ENCODE data around the gene IGFL1. TPM values are rescaled to one million over a fixed set of nuclear protein-coding genes. Genes with fewer than 3 reads are reported as not detected.
"Not testable (repeated sequence)": the region's sequence is repeated elsewhere in the genome, so short reads cannot be mapped to it uniquely, and the experiment has no call there.

Gene IGFL1
- total RNA-seq, 1 donor from 2014 or later, result not detected

- no peak for DNase-seq (ENCODE audit: low read depth)
- TF ChIP-seq CTCF (conservative IDR thresholded peaks at IDR 0.05; ENCODE audit: low read depth, low read length), result no peak
- no peak overlapping the region for H3K4me3 ChIP-seq (ENCODE audit: low read depth, low read length)
Observed at GRCh38 chr19:46204008-46204407, 25.5 kb upstream of the IGFL1 start.

- DNase-seq (ENCODE audit: low read depth), result no peak
- no peak for TF ChIP-seq CTCF (conservative IDR thresholded peaks at IDR 0.05; ENCODE audit: low read depth, low read length)
- H3K4me3 ChIP-seq (ENCODE audit: low read depth, low read length), result no peak overlapping the region
Observed at GRCh38 chr19:46205183-46205984, 24.2 kb upstream of the IGFL1 start.

GRCh38 chr19:46206176-46206575 is 23.4 kb upstream of the IGFL1 start:
- H3K4me3 ChIP-seq (ENCODE audit: low read depth, low read length), result no peak overlapping the region
- no peak for TF ChIP-seq CTCF (conservative IDR thresholded peaks at IDR 0.05; ENCODE audit: low read depth, low read length)
- no peak for DNase-seq (ENCODE audit: low read depth)

GRCh38 chr19:46206682-46207081 is 22.9 kb upstream of the IGFL1 start:
- no peak overlapping the region for H3K4me3 ChIP-seq (ENCODE audit: low read depth, low read length)
- TF ChIP-seq CTCF (conservative IDR thresholded peaks at IDR 0.05; ENCODE audit: low read depth, low read length), result no peak
- DNase-seq (ENCODE audit: low read depth), result no peak

- H3K4me3 ChIP-seq (ENCODE audit: low read depth, low read length); DNase-seq (ENCODE audit: low read depth): not testable (repeated sequence)
Observed at GRCh38 chr19:46207858-46208257, 21.7 kb upstream of the IGFL1 start.

- DNase-seq (ENCODE audit: low read depth), result no peak
- no peak for TF ChIP-seq CTCF (conservative IDR thresholded peaks at IDR 0.05; ENCODE audit: low read depth, low read length)
- H3K4me3 ChIP-seq (ENCODE audit: low read depth, low read length), result no peak overlapping the region
Observed at GRCh38 chr19:46209051-46209450, 20.5 kb upstream of the IGFL1 start.

- no peak for TF ChIP-seq CTCF (conservative IDR thresholded peaks at IDR 0.05; ENCODE audit: low read depth, low read length)
Observed at GRCh38 chr19:46209472-46209871, 20.1 kb upstream of the IGFL1 start.

More at GRCh38 chr19:46209472-46209871, 20.1 kb upstream of the IGFL1 start:
- no peak overlapping the region for H3K4me3 ChIP-seq (ENCODE audit: low read depth, low read length)
- no peak for DNase-seq (ENCODE audit: low read depth)

Data from epithelial cell of proximal tubule (primary cell).